ENCODE results near the gene SGK1.
"Not testable (repeated sequence)": the region's sequence is repeated elsewhere in the genome, so short reads cannot be mapped to it uniquely, and the experiment has no call there.

SGK1 gene

GRCh38 chr6:134326192-134326591, 8.3 kb upstream of the SGK1 start:
- DNase-seq, result not testable (repeated sequence)

DNA sequence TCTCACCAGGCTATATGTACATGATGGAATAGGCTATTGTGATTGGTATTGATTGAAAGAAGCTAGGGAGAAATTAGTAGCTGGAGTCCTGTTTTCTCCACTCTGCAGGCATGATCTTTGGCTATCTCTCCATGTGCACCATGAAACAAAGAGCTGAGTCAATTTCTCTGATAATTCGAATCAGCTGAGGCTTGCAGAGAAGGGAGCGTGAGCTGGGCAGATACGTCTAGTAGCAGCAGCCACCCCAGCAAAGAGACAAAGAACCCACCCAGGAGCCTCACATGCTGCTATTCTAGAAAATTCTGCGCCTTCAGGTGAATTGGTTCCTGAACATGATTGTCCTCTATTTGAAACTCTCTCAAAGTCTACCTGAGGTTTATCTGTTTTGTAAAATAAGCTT, 6.9 kb upstream of the SGK1 start:
- no peak for DNase-seq

DNA sequence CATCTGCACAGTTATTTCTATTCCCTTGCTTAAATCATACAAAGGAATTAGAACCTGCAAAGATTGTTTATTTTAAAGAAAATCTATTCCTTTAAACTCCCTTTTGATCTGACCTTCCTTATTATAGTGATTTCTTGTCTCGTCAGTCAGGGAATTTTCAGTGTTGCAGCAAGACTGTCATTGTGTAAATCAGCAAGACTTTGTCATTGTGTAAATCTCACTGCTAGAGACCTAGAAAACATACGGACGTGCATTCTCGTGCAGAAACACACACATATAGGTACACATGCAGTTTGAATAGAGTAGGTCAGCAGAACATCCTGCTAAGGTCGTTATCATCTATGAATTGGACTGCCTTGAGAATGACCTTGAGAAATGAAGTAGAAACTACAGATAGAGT, 6.2 kb upstream of the SGK1 start:
- DNase-seq, result no peak

GRCh38 chr6:134323698-134324097, 5.8 kb upstream of the SGK1 start:
- no peak for DNase-seq

DNA sequence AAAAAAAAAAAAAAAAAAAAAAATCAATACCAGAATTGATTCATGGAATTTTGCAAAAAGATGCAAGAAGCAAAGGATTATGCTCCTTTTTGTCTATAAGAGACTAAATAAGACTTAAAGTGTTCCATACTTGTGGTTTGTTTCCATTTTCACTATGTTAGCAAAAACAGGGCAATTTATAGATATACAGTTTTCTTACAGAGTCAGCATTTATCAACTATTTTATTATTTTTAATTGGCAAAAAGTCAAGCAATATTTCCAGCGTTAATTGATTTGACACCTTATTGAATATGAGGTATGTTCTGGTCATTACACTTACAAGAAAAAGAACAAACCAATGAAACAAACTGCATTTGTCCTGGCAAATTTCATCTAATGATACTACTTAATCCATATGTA, 5.4 kb upstream of the SGK1 start:
- no peak for DNase-seq

- no peak for DNase-seq
These were observed 4.3 kb upstream of the SGK1 start for GRCh38 chr6:134322216-134322615.

DNA sequence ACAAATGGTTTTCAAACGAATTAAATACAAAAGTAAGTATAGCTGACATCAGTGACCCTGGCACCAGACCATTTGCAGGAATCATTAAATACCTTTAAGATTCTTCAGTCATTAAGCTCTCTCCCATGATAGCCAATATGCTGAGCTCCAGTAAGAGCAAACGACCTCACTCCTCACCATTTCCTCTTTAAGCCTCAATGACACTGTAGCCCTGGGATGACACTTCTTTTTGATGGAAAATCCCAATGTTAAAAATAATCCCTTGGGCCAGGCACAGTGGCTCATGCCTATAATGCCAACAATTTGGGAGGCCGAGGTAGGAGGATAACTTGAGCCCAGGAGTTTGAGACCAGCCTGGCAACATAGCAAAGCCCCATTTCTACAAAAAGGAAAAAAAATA, 3.3 kb upstream of the SGK1 start:
- no peak for DNase-seq

DNA sequence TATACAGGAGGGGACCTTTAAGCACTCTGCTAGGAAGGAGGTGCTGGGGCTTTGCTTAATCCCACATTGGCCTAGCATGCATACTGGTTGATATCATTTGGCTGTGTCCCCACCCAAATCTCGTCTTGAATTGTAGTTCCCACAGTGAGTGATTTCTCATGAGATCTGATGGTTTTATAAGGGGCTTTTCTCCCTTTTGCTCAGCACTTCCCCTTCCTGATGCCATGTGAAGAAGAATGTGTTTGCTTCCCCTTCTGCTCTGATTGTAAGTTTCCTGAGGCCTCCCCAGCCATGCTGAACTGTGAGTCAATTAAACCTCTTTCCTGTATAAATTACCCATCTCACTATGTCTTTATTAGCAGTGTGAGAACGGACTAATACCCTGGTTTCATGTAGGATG, 1.8 kb upstream of the SGK1 start:
- DNase-seq, result not testable (repeated sequence)

GRCh38 chr6:134318974-134319281, 1.0 kb upstream of the SGK1 start:
- no peak for DNase-seq

DNA sequence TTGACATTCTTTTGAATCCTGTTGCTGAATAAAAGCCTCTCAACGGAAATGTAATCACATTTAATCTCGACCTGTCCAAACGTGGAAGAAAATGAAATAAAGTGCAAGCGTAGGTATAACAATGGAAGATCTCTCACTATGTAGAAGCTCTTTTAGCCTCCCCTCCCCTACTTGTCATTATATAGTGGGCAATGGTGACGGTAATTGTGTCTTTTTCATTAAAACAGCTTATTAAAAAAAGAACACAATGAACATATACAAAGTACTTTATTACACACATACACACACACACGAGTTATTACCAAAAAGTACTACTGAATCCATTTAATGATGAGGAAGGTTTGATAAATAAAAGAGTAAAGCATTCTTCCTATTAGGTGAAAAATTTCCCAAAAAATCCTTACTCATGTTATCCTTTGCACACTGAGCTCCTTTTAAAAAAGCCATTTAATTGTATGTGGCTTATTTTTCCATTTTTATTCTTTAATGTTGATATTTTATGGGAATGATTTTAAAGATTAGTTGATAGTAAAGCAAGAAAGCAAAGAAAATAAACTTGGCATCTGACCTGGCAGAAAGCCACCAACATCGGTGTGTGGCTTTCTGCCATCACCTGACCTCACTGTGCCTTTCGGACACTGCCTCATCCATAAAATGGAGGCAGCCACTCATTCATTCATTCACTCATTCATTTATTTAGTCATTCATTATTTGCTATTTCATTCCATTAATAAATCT, 493 bp upstream of the SGK1 start:
- no peak for DNase-seq

GRCh38 chr6:134316733-134317431, 1.0 kb downstream of the SGK1 start:
- DNase-seq, result no peak

DNA sequence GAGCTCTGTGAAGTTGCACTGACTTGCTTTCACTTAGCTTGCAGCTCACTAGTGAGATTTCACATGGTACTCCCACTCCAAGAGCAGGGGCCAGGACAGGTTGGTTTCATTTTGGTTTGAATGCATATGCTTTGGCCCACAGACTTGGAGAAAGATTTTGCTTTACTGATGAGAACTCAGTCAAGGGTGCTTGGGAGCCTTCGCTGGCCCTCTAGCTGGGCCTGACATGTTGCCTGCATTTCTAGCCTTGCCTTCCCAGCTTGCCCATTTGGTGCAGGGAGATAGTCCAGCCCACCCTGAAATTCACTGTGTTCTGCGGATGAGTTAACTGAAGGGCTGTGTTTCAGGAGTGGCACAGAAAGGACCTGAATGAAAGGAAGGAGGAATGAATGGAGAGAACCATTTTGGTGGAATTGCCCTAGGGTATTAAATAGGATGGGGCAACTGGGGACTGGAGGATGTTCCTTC, 1.9 kb downstream of the SGK1 start:
- no peak for DNase-seq

DNA sequence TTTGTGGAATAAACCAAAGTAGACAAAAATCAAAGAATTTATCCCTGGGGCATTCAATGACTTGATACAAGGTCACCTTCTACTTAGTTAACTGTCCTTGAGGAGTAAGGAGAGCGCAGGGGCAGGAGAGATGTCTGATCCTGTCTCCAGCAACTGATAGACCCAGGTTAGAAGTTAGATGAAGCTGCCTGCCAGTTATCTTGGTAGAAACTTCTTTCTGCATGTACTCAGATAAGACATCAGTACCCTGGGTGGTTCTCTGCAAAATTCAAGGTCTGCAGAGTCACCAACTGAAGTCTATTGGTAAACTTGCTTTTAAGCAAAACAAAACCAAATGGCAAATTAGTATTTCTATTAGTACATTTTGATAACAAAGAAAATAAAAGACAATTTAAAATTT, 2.7 kb downstream of the SGK1 start:
- DNase-seq, result no peak

GRCh38 chr6:134314006-134314821, 3.7 kb downstream of the SGK1 start:
- DNase-seq, result no peak

GRCh38 chr6:134312038-134312660, 5.8 kb downstream of the SGK1 start:
- no peak for DNase-seq

- DNase-seq, result no peak
These were observed 7.1 kb downstream of the SGK1 start for GRCh38 chr6:134310817-134311216.

DNA sequence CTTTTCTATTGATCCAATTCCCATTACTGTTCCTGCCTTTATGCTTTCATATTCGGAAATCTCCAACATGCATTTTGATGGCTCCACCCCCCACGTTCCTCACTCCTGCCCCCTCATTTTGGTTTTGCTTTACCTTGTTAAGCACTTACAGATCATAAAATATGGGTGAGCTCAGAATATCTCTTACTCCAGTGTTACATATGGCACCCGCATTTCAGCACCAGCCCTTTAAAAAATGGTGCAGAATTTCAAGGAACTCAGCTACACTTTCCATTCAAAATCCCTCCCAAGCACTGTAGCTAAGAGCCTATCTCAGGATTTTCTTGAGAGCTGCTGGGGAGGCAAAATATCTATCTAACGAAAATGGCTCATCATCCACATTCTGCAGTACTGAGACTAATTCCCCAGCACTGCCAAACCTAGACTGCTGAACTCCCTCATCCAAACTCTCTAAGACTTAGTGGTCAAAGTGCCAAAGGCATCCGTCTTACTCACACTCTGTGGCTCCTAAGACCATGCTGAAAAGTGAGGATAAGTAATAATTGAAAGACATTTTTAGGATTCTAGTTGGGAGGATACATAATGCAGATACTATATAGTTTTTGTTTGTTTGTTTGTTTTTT, 7.8 kb downstream of the SGK1 start:
- no peak for DNase-seq

DNA sequence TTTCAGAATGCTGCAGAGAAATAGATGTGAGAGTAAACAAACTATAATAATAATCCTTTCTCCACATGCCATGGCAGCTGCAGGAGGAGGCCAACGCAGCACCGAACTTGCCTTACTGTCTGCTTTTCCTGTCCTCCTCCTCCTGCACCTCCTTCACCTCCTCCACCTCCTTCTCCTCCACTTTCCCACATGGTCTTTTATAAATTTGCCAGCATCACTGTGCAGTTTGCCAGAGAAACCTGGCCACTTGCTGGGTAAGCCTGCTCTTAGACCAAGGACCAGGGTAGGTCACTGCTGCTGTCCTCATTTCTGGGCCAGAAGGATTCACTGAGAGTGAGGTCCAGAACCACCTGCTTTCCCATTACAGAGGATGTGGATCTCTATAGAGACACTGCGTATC, 8.7 kb downstream of the SGK1 start:
- no peak for DNase-seq

DNA sequence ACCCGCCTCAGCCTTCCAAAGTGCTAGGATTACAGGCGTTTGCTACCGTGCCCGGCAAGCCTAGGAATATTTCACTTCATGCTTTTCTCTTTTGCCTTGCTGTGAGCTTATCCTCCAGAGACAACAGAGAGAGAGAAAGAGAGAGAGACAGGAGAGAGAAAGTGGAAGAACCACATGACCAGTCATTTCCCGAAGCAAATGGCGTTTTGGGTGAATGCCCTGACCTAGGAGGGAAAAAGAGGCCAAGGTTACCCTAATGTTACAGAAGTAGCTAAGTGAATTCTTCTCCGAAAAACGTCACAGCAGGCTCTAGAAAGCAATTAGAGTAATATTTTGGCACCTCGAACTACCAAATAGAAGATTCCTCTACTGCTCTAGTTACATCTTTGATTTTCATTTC, 9.1 kb downstream of the SGK1 start:
- DNase-seq, result no peak

GRCh38 chr6:134307870-134308269, 10.0 kb downstream of the SGK1 start:
- no peak for DNase-seq

- no peak for DNase-seq
These were observed 10.8 kb downstream of the SGK1 start for GRCh38 chr6:134307075-134307474.

DNA sequence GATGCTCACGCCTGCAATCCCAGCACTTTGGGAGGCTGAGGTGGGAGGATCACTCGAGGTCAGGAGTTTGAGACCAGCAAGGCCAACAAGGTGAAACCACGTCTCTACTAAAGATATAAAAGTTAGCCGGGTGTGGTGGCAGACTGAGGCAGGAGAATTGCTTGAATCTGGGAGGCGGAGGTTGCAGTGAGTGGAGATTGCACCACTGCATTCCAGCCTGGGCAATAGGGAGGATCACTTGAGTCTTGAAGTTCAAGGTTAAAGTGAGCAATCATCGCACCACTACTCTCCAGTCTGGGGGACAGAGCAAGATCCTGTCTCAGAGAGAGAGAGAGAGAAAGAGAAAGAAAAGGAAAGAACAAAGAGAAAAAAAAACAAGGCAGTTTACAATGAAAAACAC, 13.5 kb downstream of the SGK1 start:
- not testable (repeated sequence) for DNase-seq

DNA sequence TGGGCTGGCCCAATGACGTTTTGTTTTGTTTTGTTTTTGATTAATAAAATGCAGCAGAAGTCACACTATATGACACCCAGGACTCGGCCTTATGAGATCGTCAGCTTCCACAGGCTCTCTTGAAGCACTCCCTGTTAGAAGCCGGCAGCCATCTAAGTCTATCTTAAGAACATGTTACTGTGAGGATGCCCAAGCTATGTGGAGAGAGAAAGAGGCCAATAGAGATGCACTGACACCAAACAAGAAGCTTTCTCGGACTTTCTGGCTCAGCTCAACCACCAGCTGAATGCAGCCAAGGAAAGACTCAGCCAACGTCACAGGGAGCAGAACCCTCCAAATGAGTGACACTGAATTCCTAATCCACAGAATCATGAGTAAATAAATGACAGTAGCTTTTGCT, 14.0 kb downstream of the SGK1 start:
- DNase-seq, result no peak
